Heart left ventricle (tissue), 13 donors: ENCODE results near the gene INSIG1.

Experiments
- POLR2A ChIP-seq, 2 donors: fragments of 450-650 bp; IDR thresholded peaks; one replicate each; pipeline ENCODE4 v1.6.1; 2017; ENCODE audit warnings: antibody characterized with exemption in 2 of 2, mild to moderate bottlenecking in 2 of 2, moderate library complexity in 2 of 2
- TF ChIP-seq, protein P1 (sequence below), 12 donors: fragments of 200-600 bp; sonication (generic) in 4 of 12; IDR thresholded peaks; one replicate each; pipeline versions ENCODE4 v1.5.0 to v1.8.0; 2018 to 2022; ENCODE audit warnings: antibody characterized with exemption in 12 of 12, mild to moderate bottlenecking in 5 of 12
- donor health status: ischemic (EF 13 %, LVEDD 7.1; RV severe dilation, severe dysfunction).
- donor health status: DM: no; HTN: yes; CAD: no.
- donor health status: DM: no; HTN: no; CAD: no.
- donor health status: ischemic (EF 25% LVEDD 6.9; RV normal size, moderate dysfunction).
- donor health status: ischemic (EF 25% LVEDD 5.7; RV mildly dilated, moderate dysfunction).
- donor health status: ischemic (EF 35%, LVEDD 5.7; RV mildly dilated, moderate dysfunction).
- donor health status: nonischemic (EF 11% LVEDD 7.7; RV severe dilation, severe dysfunction).
- donor health status: DM: yes; HTN: yes; CAD: no.
- donor health status: PGD.
- donor health status: ischemic (EF 29% LVEDD 5.4; RV normal size, mild dysfunction).
- donor health status: nonischemic (EF 23%, LVEDD 6.1; RV moderate dilation, normal function).

DNA sequence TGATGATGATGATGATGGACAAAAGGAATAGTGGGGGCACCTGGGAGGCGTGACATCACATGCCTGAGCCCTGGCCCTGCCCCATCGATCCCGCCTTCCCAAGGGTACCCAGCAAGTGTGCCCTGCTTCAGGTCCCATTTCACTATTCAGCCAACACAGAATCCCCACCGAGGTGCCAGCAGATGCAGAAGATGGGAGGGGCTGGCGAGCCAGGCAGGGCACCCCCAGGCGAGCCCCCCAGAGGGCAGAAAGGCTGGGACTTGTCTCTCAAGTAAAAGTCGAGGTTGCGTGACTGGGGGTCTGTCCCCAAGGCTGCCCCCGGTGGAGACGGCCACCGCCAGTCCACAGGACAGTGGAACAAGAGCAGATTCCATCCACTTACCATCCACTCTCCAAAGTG, 57.5 kb downstream of the INSIG1 start:
- no peak for TF ChIP-seq POLR2A (IDR thresholded peaks at IDR 0.05)
- TF ChIP-seq, protein P1, sequence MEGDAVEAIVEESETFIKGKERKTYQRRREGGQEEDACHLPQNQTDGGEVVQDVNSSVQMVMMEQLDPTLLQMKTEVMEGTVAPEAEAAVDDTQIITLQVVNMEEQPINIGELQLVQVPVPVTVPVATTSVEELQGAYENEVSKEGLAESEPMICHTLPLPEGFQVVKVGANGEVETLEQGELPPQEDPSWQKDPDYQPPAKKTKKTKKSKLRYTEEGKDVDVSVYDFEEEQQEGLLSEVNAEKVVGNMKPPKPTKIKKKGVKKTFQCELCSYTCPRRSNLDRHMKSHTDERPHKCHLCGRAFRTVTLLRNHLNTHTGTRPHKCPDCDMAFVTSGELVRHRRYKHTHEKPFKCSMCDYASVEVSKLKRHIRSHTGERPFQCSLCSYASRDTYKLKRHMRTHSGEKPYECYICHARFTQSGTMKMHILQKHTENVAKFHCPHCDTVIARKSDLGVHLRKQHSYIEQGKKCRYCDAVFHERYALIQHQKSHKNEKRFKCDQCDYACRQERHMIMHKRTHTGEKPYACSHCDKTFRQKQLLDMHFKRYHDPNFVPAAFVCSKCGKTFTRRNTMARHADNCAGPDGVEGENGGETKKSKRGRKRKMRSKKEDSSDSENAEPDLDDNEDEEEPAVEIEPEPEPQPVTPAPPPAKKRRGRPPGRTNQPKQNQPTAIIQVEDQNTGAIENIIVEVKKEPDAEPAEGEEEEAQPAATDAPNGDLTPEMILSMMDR (IDR thresholded peaks at IDR 0.05) = no peak
